Measurements from ENCODE around the gene ARL8A.
"Not testable (repeated sequence)": the region's sequence is repeated elsewhere in the genome, so short reads cannot be mapped to it uniquely, and the experiment has no call there.

Gene ARL8A

DNA sequence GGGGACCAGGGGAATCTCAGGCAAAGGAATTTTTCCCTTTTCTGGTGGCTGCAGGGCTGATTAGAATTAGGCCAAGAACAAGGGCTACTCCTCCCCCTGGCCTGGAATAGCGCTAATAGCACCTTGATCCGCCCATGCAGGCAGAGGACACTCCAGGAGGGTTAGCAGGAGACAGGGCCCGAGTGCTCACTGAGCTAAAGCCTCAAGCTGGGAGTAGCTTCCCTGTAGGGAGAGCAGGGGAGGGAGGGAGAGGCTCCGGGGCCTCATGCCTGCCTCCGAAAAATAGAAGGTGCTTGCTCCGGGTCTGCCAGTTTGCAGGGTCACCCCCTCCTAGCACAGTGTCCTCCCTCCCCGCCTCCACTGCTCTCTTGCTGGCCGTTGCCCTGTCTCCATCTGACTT, 12.1 kb upstream of the ARL8A start:
- DNase-seq = no peak

GRCh38 chr1:202155478-202156021, 11.0 kb upstream of the ARL8A start:
- DNase-seq = no peak

DNA sequence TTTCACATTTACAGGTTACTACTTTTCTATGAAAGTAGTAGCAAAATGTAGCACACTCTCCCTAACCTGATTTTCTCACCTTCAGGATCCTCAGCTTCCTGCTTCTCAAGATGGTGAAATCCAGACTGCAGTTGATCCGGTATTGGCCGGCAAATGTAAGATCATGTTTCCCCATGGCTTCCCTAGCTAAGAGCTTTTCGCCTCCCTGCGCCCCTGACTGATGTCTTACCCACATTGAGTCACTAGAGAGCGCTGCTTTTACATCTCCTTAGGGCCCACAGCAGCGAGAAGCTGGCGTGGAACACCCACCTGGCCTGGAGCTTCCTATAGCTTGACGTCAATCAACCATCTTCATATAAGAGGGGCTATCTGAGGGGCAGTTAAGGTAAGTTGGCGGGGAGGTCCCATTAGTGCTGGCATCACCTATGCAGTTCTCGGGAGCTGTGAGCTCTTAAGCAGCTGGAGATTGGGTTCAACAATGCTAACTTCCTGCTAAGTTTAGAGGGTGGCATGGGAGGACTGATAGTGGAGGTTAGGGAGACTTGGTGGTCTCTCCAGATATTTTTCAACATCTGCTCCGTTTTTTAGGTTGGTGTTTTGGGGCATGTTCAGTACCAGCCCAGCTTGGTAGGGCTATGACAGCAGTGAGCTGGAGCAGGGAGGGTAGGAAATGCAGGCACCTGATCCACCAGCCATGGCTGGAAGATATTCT, 10.4 kb upstream of the ARL8A start:
- peak; percentile 92 for DNase-seq

DNA sequence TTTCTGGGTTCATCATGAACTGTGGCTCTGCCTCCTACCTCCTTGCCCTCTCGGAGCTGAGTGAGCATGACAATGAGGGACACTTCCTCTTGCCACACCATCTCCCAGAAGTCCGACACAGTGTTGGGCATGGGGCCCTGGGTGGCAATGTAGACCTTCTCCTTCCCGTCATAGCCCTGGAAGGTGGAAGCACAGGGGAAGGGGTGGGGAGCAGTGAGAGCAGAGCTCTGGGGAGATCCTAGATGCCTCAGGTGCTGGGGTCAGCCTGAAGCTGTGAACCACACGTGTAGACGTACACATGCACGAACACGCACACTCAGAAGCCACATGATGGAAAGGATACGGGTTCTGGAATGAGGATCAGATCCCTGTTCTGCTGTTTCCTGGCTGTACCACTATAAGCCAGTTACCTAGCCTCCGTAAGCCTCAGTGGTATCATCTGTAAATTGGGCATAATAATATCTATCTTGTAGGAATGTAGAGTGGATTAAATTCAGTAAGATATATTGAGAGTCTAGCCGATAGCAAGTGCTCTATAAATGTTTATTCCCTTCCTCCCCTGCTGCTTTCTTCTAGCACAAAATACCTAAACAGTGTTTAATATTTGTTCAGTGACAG, 9.7 kb upstream of the ARL8A start:
- no peak for DNase-seq

- DNase-seq = no peak
These were observed 8.7 kb upstream of the ARL8A start for GRCh38 chr1:202153284-202153683.

- DNase-seq = no peak
These were observed 7.9 kb upstream of the ARL8A start for GRCh38 chr1:202152399-202152798.

GRCh38 chr1:202151045-202151444, 6.5 kb upstream of the ARL8A start:
- DNase-seq = no peak

- no peak for DNase-seq
These were observed 6.1 kb upstream of the ARL8A start for GRCh38 chr1:202150602-202151001.

DNA sequence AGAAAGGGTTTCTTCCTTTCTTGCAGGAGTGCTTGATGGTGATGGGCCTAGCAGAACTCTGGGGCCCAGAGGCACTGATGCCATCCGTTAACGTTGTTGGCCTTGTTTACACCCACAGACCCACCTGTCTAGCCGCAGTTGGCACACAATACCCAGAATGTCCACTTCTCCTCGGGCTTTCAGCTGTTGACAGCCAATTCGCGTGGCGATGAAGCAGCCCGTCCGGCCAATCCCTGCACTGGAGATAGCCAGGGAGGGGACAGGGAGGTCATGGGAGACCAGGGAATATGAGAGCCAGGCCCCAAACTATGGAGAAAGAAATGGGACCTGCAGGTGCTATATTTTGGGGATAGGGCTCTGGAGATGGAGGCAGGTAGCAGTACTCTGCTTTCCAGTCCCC, 5.7 kb upstream of the ARL8A start:
- no peak for DNase-seq

- no peak for DNase-seq
These were observed 5.0 kb upstream of the ARL8A start for GRCh38 chr1:202149566-202149965.

- no peak for DNase-seq
These were observed 3.9 kb upstream of the ARL8A start for GRCh38 chr1:202148391-202148790.

- DNase-seq = no peak
These were observed 2.5 kb upstream of the ARL8A start for GRCh38 chr1:202146993-202147392.

- DNase-seq = no peak
These were observed 1.7 kb upstream of the ARL8A start for GRCh38 chr1:202146279-202146678.

DNA sequence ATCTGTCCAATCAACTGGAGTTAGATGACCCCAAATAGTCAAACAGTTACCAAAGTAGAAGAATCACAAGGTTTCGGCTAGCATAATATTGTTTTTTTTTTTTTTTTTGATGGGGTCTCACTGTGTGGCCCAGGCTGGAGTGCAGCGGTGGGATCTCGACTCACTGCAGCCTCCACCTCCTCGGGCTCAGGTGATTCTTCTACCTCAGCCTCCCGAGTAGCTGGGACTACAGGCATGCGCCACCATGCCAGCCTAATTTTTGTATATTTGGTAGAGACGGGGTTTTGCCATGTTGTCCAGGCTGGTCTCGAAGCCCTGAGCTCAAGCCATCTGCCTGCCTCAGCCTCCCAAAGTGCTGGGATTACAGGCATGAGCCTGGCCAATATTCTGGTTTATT, 1.2 kb upstream of the ARL8A start:
- DNase-seq = not testable (repeated sequence)

- no peak for DNase-seq
These were observed 669 bp upstream of the ARL8A start for GRCh38 chr1:202145068-202145743.

DNA sequence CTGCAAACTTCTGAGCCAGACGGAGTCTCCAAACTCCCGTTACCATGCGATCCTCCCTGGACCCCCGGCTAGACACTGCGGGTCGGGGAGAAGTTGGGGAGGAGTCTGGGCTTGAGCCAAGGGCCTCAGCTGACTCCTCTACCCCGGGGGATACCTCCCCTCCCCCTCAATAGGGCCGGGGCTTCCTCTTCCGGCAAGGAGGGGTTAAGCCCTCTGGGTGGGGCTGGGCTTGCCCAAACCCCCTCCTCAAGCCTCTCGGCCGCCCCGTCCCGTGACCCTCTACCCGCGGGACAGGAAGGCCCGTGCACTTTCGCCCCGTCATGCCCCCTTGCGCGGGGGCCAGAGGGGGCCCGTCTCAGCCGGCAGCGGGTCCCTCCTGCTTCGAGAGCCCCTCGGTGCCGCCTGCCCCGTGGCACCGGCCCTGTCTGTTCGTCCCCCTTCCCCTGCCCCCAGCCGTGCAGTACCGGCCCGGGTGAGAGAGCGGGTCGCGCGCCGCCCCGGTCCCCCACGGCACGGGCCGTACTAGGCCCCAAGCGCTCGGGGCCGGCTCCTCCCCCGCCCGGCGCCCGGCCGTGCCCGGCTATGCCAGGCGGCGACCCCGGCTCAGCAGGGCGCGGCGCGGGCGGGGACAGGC, 652 bp downstream of the ARL8A start:
- DNase-seq = no peak

- DNase-seq = no peak
These were observed 1.3 kb downstream of the ARL8A start for GRCh38 chr1:202143011-202143767.

DNA sequence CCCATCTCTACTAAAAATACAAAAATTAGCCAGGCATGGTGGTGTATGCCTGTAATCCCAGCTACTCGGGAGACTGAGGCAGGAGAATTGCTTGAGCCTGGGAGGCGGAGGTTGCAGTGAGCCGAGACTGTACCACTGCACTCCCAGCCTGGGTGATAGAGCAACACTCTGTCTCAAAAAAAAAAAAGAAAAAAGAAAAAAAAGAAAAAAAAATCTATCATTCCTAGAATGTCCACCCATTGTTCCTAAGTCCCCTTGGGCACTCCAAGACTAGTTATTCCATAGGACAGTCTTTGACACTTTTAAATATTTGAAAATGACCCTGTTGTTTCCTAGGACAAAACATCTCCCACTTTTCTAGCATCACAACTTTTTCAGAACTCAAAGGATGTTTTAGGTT, 3.1 kb downstream of the ARL8A start:
- DNase-seq = not testable (repeated sequence)

DNA sequence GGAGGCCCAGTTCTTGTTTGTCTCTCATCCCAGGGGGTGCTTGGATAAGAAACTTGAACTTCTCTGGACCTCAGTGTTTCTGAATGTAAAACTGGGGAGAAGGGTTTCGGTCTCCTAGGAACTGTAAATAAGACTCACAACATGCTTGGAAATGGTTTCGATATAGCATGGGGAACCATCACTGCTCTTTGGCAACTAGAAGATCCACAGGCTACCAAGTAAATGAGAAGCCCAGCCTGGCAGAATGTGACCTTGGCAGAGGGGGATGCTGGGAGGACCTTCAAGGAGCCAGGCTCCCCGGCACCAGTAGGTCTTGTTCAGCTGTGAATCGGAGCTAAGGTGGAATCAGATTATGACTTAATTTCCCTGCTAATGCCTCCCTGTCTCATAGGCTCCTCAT, 3.7 kb downstream of the ARL8A start:
- DNase-seq = no peak

DNA sequence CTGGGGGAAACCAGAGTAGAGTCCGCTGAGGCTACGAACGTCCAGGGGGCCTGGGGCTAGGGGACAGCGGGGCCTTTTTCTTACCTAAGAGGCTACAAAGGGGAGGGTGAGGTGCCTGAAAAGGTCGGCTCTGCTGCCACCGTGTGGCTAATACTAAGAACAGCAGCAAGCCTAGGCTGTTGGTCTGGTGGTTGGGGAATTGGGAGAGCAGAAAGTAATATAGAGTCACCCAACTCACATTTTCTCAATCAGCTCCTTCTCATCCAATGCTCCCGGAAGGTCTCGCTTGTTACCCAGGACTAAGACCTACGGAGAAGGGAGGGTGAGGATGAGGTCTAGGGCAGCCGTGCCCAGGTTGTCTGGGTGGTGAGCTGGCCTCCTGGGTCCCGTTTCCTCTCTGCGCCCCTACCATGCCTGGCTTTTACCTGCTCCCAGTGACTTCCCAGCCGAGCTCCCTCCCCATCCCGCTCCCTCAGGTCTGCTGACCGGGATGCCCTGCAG, 9.3 kb downstream of the ARL8A start:
- peak; percentile 66 for DNase-seq

GRCh38 chr1:202134645-202135172, 9.8 kb downstream of the ARL8A start:
- DNase-seq = no peak

DNA sequence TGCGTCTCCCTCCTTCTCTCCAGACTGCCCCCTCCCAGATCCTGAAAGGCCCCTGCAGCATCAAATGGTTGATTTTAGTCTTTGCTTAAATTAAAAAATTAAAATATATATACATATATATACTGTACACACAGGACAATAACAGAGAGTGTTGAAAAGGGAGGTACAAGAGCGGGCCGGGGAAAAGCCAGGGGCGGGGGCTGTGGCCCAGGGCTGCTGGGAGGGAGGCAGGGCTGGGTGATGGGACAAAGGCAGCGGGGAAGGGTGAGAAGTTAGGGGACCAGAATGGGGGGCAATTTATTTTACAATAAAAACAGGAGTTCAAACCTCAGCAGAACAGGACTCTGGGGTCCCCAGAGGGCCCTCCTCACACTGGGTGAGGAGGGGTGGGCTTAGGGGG, 10.5 kb downstream of the ARL8A start:
- no peak for DNase-seq
